ENCODE measurements around the gene VPS8.

VPS8 gene

GRCh38 chr3:184842433-184842832 is 30.5 kb downstream of the VPS8 start:
- H3K4me3 ChIP-seq (ENCODE audit: low read depth, low read length): no peak overlapping the region

GRCh38 chr3:184845819-184846218 is 33.9 kb downstream of the VPS8 start:
- H3K4me3 ChIP-seq (ENCODE audit: low read depth, low read length): no peak overlapping the region
- TF ChIP-seq, protein P1, sequence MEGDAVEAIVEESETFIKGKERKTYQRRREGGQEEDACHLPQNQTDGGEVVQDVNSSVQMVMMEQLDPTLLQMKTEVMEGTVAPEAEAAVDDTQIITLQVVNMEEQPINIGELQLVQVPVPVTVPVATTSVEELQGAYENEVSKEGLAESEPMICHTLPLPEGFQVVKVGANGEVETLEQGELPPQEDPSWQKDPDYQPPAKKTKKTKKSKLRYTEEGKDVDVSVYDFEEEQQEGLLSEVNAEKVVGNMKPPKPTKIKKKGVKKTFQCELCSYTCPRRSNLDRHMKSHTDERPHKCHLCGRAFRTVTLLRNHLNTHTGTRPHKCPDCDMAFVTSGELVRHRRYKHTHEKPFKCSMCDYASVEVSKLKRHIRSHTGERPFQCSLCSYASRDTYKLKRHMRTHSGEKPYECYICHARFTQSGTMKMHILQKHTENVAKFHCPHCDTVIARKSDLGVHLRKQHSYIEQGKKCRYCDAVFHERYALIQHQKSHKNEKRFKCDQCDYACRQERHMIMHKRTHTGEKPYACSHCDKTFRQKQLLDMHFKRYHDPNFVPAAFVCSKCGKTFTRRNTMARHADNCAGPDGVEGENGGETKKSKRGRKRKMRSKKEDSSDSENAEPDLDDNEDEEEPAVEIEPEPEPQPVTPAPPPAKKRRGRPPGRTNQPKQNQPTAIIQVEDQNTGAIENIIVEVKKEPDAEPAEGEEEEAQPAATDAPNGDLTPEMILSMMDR (IDR thresholded peaks at IDR 0.05; ENCODE audit: low read depth, low read length): no peak

More at GRCh38 chr3:184842433-184842832, 30.5 kb downstream of the VPS8 start:
- TF ChIP-seq, protein P1 (IDR thresholded peaks at IDR 0.05; ENCODE audit: low read depth, low read length): no peak

GRCh38 chr3:184846496-184846895 is 34.5 kb downstream of the VPS8 start:
- H3K4me3 ChIP-seq (ENCODE audit: low read depth, low read length): no peak overlapping the region
- TF ChIP-seq, protein P1 (IDR thresholded peaks at IDR 0.05; ENCODE audit: low read depth, low read length): no peak

GRCh38 chr3:184848934-184849333 is 37.0 kb downstream of the VPS8 start:
- no peak overlapping the region for H3K4me3 ChIP-seq (ENCODE audit: low read depth, low read length)
- TF ChIP-seq, protein P1 (IDR thresholded peaks at IDR 0.05; ENCODE audit: low read depth, low read length): no peak

GRCh38 chr3:184850201-184850600 is 38.2 kb downstream of the VPS8 start:
- H3K4me3 ChIP-seq (ENCODE audit: low read depth, low read length): no peak overlapping the region
- TF ChIP-seq, protein P1 (IDR thresholded peaks at IDR 0.05; ENCODE audit: low read depth, low read length): no peak

DNA sequence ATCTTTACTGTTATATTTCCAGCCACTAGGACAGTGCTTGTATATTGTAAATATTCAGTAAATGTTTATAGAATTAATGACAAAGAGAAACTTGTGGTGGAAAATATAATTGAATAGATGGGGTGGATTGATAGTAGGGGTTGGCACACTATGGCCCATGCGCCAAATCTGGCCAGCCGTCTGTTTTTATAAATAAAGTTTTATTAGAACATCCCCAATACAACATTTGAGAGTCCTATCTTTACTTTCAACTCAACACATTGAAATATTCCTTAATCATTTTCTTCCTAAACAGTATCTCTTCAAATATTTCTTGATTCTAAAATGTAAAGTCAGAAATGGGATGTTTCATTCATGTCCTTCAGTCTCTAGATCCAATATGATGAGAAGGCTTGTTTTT is 45.1 kb downstream of the VPS8 start:
- TF ChIP-seq, protein P1 (IDR thresholded peaks at IDR 0.05; ENCODE audit: low read depth, low read length): no peak
- H3K4me3 ChIP-seq (ENCODE audit: low read depth, low read length): no peak overlapping the region

GRCh38 chr3:184864000-184864399 is 52.0 kb downstream of the VPS8 start:
- TF ChIP-seq, protein P1 (IDR thresholded peaks at IDR 0.05; ENCODE audit: low read depth, low read length): no peak
- H3K4me3 ChIP-seq (ENCODE audit: low read depth, low read length): no peak overlapping the region

Measured in WI38 (cell line).